HL-60/S4 (cell line): Measurements from ENCODE around the gene PARD3B.

ENCODE experiments used
- in situ Hi-C: fragments of 300-500 bp; cut with MboI; formaldehyde crosslinking; loops from 2 replicates; pipeline ENCODE4 v1.14.3; 2022; ENCODE audit warnings: low sequenced_read_pairs

The PARD3B gene

DNA sequence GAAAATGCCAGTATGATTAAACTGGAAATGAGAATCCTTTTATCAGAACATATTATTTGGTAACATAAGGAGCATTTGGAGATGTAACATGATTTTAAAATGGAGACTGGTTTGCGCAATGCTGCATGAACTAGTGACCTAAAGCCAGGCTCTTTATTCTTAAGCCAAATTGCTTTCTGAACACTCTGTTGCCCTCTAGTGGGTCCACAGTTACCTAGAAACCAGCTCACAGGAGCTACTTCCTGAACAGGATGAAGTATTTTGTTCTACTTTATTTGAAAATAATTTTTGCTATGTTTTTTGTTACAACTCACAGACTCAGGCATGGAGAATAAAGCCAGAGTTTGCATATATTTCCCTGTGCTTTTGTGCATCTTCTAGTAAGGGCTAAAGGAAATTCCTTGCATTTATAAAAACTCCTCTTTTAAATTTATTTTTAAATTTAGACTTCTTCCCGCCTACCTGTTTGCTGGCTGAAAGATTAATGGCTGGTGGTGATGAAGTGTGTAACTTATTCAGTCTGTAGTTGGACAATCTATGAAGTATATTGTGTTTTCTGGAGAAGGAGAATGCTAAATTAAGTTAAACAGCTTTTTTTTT lies 146.7 kb downstream of the PARD3B start:
- in situ Hi-C loops: no loop called here

DNA sequence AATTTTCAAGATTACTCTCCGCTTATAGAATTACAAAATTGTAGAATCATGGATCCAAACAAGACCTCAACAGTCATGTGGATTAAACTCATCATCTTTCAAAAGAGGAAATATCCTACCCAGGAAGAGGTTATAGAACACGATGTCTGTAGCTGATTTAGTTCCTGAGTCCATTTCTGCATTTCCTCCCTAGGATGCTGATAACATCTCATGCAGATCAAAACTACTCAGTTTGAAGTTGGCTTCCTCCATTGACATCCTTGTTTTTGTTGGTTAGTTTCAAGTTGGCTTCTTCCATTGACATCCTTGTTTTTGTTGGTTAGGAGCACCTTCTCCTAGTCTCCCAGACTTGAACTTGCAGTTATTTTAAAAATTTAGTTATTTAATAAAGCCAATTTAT lies 147.5 kb downstream of the PARD3B start:
- in situ Hi-C loops: no loop called here

DNA sequence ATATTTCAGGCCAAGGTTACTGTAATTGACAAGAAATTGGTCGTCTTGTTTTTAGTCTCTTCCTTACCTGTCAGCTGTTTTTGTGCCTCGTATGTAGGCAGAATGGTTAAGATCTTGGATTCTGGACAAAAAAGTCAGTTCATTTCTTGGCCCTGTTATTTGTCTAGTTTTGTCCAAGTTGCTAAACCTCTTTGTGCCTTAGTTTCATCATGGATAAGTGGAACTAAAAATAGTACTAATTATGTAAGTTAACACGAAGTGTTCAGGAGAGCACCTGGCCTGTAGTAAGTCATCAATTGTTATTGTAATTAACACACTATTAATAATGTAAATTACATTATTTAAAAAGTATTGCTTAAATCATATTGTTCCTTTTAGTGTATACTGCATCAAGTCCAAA lies 148.0 kb downstream of the PARD3B start:
- in situ Hi-C loops: no loop called here

DNA sequence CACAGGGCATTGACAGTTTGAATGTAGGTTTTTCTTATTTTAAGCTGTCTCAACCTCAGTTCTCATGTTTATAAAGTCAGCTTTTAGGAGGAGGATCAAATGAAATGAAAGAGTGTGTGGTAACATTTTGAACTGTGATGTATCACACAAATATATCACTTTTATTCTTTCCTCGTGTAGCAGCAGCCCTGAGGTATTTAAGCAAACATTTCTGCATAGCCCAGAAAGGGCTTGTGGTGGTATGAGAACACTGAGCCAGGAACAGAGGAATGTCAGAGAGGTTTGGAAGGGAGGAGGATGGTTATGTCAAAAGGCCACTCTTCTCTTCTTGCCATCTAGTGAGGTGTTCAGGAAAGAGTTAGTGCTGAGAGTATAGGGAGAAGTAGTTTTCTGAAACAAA lies 150.2 kb downstream of the PARD3B start:
- in situ Hi-C loops: no loop called here

DNA sequence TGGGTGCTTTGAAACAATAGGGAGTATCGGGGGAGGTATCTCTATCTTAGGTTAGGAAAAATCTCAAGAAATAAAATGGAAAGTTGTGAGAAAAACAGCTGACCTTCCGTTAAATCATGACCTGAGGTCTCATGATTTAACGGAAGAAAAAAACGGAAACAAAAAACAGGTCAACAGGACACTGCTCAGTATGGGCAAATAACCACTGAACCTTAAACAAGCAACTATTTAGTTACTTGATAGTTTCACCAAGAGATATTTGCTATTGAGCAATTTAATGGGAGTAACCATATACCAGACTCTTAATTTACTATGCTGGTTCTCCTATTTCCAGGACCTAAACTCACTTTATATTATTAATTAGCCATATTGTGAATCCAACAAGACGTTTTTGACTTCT lies 150.8 kb downstream of the PARD3B start:
- in situ Hi-C loops: no loop called here

DNA sequence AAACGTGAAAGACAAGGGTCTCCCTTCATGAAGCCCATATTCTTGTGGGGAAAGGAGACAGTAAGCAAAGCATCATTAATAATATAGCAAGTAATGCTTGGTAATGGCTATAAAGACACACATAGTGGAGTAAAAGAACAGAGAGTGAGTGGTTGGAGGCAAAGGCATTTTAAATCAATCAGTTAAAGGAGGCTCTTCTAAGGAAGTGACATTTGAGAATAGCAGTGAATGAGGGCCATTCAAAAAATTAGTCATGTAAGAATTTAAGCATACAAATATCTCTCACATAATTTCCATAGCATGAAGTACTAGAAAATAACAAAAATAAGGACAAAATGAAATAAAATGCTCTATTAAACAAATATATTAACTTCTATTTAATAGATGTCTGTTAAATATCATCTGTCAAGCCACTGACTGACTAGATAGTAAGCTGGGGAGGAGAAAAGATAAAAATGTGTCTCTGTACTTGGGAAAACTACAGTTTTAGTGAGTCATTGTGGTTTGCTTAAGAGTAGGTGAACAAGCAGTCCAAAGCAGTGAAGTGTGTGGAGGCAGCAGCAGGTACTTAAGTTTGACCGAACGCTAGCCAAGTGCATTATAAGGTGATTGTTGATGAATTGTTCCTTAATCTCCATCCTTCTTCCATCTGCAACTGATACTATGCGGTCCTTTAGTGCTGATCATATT lies 160.1 kb downstream of the PARD3B start:
- in situ Hi-C loops: no loop called here

DNA sequence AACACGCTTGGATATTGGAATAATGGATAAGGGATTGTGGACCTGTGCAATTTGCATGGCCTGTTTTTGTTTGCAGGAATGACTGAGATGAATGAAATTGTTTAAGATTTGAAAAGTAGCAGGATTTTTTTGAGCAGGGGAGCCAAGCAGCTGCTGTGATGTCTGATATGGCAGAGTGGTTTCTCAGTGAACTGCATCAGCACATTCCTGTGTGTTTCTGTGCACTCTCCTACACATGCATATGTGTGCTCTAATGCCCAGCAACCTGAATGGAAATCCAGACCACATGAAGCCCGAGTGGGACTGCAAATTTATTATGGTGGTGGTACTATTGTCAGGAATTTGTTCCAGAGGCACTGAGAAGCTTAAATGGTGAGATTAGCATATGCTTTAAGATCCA lies 161.7 kb downstream of the PARD3B start:
- in situ Hi-C loops: no loop called here

DNA sequence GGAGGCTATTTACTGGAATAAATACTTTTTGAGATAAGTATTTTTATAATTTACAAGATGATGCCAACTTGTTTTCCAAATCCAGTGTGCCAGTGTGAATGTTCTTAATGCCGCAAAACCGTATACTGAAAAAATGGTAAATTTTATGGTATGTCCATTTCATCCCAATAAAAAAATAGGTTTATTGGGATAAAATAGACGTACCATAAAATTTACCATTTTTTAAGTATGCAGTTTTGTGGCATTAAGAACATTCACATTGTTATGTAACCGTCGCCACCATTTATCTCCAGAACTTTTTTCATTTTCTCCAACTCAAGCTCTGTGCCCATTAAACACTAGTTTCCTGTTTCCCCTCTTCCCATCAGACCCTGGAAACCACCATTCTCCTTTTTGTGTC lies 167.9 kb downstream of the PARD3B start:
- in situ Hi-C loops: no loop called here

DNA sequence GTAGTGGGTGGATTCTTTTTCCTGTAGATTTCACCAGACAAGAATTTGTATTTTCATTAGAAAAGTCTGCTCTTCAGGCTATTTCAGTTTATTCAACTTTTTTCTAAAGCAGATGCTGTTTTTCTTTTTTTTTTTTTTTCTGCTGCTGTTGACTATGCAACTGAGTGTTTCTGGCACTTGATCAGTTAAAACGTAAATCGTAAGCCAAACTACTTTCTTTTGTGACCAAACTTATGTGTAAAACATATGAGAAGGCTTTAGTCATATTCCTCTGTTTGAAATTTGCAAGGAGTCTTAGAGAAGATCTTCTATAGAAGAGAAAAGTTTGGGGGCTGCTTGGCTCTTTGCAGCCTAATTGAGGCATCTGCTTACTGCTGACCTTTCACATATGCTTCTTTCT lies 170.1 kb downstream of the PARD3B start:
- in situ Hi-C loops: no loop called here

DNA sequence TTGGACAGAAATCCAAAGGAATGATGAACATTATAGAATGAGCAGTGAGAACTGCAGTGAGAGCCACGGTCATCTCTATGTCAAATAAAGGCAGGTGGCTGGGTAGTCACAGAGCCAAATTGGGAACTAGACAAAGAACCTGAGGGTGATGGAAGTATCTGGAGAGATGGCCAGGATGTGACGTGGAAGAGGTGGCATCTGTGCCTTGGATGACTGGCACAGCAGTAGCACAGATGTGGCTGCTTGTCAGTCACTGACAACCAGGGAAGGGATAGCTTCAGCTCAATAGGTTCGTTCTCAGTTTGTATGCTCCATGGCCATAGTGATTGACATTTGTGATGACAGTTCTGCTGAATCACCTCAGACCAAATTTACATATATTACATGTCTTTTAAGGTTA lies 172.3 kb downstream of the PARD3B start:
- in situ Hi-C loops: no loop called here

DNA sequence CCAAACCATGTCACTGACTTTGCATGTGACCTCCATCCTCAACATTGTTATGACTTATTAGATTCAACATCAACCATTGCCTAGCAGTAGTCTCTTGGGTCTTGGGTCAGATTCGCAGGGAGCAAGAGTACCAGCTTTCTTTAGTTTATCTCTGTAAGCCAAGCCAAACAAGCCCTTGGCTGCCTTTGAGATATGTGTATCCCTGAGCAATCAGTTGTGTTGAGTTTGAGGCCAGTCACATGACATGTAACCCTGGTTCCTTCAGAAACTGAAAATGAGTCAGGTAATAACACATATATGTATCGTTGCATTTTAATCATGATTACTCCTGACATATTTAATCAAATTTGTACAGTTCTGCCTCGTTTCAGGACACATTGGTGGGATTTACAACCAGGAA lies 173.3 kb downstream of the PARD3B start:
- in situ Hi-C loops: no loop called here

DNA sequence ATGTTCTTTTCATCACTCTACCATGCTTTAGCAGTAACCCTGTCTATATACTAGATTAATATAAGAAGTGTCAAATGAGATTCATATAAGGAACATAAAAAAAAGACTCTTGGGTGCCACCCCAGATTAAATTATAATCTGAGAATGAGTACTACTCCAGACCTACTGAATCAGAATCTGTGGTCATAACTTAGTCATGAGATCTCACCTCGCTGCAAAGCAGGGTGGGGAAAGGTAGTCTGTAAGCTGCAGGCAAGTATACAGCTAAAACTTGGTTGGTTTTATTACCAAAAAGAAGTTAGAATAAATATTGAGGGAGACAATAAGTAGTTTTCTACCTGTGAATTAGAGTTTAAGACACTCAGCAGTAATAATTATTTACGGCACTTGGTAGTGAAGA lies 175.6 kb downstream of the PARD3B start:
- in situ Hi-C loops: no loop called here

DNA sequence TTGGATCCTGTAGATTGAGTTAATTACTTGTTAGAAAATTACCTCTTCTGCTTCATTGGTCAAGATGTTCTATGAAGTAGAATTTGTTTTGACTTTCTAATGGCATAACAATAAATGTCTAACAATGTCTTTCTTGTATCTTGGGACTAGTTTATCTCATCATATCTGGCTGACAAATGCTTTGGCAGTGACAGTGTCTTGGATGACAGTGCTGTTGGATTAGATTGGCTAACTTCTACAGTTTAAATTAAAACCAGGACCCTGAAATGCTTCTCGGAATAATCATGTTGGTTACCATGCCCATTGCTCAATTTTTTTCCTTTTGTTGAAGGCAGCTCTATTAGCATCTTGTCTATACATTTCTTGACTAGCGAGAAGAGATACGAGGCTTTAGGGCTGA lies 176.9 kb downstream of the PARD3B start:
- in situ Hi-C loops: no loop called here

DNA sequence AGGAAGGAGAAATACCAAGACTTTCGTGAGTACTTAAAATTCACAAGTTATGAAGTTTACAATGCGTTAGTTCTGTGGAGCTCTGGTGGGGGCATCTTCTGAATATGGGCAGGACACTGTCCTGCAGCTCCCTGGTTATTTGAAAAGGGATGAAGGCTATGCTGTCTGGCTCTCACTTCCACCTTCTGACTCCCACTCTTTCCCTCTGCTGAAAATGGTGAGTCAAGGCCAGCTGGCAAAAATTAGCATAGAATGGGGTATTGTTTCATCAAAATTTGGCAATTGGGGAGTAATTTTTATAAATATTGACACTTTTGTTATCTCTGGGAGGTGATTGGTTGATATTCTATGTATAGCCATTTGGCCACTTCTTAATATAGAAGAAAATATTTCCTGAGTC lies 177.4 kb downstream of the PARD3B start:
- in situ Hi-C loops: no loop called here

DNA sequence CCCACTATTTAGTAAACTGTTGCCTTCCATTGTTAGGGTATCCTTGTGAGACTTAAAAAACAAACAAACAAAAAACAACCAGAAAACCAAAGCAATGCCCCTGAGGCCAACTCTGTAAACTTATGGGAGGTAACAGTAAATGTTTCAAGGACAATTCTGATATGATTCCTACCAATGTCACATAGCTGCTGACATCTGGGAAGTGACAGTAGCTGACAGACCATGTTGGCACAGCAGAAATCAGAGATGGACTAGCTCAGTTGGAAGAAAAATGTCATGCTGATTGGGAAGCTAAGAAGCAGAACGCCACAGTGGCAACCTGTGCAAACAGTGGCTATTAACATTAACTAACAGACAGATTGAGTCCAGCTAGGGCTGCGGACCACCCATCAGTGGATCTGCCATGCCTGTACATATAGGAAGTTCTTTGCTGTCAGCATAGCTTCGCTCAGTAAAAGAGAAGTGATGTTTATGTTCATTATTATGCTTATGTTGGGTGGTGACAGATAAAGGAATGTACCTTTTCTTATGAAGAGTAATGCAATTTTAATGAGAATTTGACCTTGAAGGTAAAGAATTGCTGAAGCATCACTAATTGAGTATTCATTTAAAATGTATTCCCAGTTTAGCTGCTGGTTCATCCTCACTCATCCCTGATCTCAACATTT lies 180.6 kb downstream of the PARD3B start:
- in situ Hi-C loops: no loop called here

DNA sequence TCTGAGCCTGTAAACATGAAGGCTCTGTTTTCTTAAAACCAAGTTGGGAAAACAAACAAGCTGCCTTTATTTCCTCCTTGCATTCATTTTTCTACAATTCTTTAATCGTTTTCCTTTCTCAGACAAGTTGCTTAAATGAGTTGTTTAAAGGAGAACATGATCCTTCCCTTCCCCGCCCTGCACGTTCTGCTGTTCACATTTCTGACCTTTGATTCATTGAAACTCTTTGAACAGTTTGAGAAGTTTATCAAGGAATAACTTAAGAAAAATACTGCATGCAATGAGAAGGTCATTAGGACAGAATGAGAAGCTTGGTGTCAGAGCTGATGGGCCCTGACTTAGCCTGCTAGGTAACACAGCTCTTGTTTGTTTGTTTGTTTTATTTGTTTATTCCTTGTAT lies 181.6 kb downstream of the PARD3B start:
- in situ Hi-C loops: no loop called here

DNA sequence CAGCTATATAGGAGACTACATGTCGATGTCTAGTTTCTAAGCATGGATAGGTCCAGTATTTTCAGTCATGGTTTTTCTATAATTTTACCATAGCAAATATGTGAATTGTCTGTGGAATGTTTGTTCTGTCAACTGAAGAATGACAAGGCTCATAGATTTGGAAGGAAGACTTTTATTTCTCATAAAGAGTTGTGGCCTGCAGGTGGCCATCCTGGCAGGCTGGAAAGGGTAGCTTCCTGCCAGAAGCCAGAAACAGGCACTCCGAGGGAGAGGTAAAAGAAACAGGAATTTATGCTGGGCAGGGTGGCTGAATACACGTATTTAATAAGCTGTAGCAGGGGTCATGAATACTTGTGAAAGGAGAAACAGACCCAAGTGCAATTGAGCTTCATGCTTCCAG lies 182.1 kb downstream of the PARD3B start:
- in situ Hi-C loops: no loop called here

DNA sequence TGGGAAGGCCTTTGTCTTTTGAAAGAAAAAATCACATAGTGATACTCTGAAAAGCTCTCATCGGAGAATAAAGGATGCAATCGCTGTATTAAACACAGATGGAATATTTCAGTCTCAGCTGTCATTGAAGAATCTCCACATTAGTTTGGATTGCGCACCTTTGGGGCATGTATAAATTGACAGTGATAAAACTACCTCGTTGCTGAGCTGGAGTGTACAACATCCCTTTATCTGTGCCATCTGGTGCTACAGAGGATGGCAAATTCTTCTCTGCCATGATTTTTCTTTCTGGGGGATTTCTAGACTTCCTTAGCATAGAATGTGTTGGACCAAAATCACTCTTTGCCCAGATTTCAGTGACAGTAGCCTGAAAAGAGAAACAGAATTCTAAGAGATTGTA lies 185.3 kb downstream of the PARD3B start:
- in situ Hi-C loops: no loop called here

DNA sequence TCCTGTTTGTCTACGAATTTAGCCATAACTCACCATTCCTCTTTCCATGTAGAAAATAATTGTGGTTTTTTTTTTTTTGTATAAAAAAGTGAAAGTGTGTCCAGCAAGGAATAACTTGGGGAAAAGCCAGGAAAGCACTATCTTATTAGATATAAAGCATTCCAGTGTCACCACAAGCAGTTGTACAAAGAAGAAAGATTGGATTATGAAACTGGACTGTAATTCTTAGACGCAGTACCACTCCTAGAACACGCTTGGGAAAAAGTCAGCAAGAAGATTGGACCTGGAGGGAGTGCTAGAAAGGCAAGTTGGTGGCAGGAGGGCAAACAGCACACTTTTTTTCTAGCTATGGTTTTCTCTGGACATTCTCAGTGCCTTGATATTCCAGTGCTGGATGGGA lies 186.7 kb downstream of the PARD3B start:
- in situ Hi-C loops: no loop called here

DNA sequence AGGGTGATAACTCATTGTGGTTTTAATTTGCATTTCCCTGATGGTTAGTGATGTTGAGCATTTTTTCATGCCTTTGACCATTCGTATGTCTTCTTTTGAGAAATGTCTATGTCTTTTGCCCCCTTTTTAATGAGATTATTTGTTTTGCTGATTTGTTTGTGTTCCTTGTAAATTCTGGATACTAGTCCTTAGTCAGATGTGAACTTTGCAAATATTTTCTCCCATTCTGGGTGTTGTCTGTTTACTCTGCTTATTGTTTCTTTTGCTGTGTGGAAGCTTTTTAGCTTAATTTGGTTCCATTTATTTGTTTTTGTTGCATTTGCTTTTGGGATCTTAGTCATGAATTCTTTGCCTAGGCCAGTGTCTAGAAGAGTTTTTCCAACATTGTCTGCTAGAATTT lies 192.0 kb downstream of the PARD3B start:
- in situ Hi-C loops: no loop called here

DNA sequence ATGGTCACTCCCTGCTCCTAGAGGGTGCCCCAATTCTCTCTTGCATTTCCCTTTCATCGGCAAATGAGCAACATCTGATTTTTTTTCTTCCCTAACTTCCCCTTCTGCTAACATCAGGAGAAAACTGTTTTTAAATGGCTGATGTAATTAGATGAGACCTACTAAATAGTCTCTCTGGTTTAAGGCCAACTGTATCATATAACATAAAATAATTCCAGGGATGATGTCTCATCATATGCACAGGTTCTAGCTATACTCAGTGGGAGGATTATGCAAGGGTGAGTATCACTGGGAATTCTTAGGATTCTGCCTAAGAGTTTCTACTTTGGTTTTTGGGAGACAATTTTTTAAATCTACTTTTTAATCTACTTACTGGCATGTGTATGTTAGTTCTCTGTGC lies 193.4 kb downstream of the PARD3B start:
- in situ Hi-C loops: no loop called here

DNA sequence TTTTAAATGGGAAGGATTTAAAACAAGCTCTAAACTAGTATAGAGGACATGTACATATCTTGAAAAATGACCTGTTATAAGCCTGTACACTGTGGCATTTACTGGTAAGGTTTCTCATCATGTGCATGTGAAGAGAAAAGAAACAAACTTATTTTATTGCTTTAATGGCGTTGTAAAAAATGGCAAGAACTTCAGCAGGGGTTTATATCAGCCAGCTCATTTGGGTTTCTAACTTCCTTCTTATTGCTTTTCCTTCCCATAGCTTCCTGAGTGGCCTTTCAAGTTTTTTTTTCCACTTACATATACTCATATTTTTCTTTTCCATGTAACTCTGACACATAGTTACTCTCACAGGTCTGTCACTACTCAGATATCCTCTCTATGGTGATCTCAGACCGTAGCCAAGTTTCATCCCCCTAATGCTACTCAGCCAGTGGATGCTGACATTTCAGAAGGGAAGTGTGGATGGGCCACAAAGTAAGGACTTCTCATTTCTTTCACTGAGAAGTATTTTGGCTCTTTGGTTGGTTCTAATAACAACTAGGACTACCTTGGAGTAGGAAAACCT lies 198.2 kb downstream of the PARD3B start:
- in situ Hi-C loops: no loop called here
